Mesothelial cell of epicardium (in vitro differentiated cells): ENCODE results near the gene CEL. TPM values are rescaled to one million over a fixed set of nuclear protein-coding genes. Genes with fewer than 3 reads are reported as not detected.

Experiments
- DNase-seq, 2 experiments: peaks; one replicate each; pipeline ENCODE4 v3.0.0; 2021; ENCODE audit warnings: low spot score in 2 of 2; ENCODE audit not compliant: unreplicated experiment in 2 of 2
- H3K27ac Mint-ChIP-seq: 2 replicates; pipeline ENCODE4 v1.8.0; 2021; ENCODE audit warnings: mixed read lengths
- H3K27me3 Mint-ChIP-seq: 2 replicates; pipeline ENCODE4 v1.8.0; 2021; ENCODE audit warnings: low read depth, mixed read lengths
- H3K36me3 Mint-ChIP-seq: 2 replicates; pipeline ENCODE4 v1.8.0; 2021; ENCODE audit warnings: mixed read lengths
- H3K4me1 Mint-ChIP-seq: 2 replicates; pipeline ENCODE4 v1.8.0; 2021; ENCODE audit warnings: mixed read lengths
- H3K4me3 Mint-ChIP-seq: 2 replicates; pipeline ENCODE4 v1.8.0; 2021; ENCODE audit warnings: mild to moderate bottlenecking, moderate library complexity, mixed read lengths
- H3K9me3 Mint-ChIP-seq: 2 replicates; pipeline ENCODE4 v1.8.0; 2021; ENCODE audit warnings: mixed read lengths
- total RNA-seq: library from RNA; stranded (reverse); gene quantifications from 3 replicates; pipeline ENCODE4 v1.2.1, GENCODE V29; 2021
- TF ChIP-seq, protein P1 (sequence below): fragments of 200-600 bp; sonication (generic); IDR thresholded peaks from one replicate; pipeline ENCODE4 v1.5.0; 2021; ENCODE audit warnings: antibody characterized with exemption; ENCODE audit not compliant: unreplicated experiment

The CEL gene
- total RNA-seq, 1 donor from 2014 or later, result 5.0 TPM

DNA sequence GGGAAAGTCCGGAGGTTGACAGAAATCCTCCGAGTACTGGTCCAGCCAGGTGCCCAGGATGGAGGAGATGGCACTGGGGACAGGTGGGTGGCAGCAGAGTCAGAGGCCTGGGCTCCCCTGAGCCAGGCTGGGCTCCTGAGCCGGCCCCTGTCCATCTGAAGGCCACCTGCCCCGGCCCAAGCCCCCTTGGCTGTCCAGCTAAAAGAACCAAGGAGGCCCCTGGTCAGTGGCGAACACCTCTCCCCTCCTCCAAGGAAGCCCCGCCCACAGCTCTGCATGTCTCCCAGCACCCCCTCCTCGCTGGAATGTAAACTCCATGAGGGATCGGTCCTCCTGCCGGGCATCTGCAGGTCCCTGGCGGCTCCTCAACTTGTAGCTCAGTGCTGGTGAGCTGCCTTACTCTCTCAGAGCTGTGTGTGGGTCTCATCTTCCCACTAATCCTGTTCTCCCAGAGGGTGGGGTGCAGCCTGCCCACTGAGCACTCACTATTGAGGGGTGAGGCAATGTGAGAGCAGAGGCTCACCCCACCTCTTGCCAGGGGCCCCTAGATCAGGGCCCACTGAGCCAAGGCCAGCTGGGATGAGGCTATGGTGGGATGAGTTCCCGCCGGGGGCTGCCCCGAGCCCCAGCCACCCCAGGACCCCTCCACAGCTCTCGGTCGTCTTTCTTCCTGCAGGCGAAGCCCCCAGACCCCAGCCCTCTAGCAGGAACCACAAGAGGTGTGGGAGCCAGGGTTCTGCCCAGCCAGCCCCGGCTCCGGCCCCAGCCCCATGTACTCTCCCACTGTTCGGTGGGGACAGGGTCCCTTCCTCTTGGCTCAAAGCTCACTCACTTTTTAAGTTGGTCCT lies 47.2 kb downstream of the CEL start:
- Mint-ChIP-seq H3K36me3 (peaks cover 16% of the 10 kb centered on the region), H3K4me3 (no peak overlapping the region), H3K27ac (no peak overlapping the region), H3K27me3 (no peaks in the 10 kb centered on the region), H3K4me1 (peaks cover 7% of the 10 kb centered on the region), H3K9me3 (no peaks in the 10 kb centered on the region)
- TF ChIP-seq, protein P1, sequence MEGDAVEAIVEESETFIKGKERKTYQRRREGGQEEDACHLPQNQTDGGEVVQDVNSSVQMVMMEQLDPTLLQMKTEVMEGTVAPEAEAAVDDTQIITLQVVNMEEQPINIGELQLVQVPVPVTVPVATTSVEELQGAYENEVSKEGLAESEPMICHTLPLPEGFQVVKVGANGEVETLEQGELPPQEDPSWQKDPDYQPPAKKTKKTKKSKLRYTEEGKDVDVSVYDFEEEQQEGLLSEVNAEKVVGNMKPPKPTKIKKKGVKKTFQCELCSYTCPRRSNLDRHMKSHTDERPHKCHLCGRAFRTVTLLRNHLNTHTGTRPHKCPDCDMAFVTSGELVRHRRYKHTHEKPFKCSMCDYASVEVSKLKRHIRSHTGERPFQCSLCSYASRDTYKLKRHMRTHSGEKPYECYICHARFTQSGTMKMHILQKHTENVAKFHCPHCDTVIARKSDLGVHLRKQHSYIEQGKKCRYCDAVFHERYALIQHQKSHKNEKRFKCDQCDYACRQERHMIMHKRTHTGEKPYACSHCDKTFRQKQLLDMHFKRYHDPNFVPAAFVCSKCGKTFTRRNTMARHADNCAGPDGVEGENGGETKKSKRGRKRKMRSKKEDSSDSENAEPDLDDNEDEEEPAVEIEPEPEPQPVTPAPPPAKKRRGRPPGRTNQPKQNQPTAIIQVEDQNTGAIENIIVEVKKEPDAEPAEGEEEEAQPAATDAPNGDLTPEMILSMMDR, result no peak
- DNase-seq, result no peak

DNA sequence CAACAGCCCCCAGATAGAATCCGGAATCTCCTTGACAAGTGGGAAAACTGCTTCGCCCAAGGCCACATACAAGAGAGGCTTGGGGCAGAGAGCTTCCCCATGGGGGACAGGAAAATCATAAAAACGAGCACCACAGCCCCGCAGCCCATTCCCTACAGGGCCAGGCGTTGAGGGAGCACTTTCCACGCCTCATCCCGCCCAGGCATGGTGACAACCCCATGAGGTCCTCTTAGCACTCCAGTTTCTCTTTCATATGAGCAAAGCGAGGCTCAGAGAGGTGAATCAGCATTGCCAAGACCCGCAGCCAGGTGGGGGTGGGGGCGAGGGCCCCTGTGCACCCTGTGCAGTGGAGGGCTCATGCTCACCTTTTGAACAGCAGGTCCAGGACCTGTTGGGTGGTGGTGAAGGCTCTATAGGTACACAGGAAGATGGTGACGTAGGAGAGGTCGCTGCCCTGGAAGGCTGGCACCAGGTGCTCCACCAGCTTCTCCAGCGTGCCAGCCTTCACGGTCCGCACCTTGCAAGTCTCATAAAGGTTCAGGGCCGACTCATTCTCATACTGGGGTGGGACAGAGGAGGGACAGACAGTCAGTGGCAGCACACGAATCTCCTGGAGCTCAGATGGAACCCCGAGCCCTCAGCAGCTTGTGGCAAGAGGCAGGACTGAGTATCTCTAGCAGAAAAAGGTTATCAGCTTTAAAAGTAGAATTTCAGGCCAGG lies 48.3 kb downstream of the CEL start:
- Mint-ChIP-seq H3K36me3 (peaks cover 16% of the 10 kb centered on the region), H3K4me1 (peaks cover 10% of the 10 kb centered on the region), H3K27me3 (no peaks in the 10 kb centered on the region), H3K9me3 (no peaks in the 10 kb centered on the region), H3K27ac (no peak overlapping the region), H3K4me3 (no peak overlapping the region)
- TF ChIP-seq, protein P1, result no peak
- DNase-seq, result no peak

DNA sequence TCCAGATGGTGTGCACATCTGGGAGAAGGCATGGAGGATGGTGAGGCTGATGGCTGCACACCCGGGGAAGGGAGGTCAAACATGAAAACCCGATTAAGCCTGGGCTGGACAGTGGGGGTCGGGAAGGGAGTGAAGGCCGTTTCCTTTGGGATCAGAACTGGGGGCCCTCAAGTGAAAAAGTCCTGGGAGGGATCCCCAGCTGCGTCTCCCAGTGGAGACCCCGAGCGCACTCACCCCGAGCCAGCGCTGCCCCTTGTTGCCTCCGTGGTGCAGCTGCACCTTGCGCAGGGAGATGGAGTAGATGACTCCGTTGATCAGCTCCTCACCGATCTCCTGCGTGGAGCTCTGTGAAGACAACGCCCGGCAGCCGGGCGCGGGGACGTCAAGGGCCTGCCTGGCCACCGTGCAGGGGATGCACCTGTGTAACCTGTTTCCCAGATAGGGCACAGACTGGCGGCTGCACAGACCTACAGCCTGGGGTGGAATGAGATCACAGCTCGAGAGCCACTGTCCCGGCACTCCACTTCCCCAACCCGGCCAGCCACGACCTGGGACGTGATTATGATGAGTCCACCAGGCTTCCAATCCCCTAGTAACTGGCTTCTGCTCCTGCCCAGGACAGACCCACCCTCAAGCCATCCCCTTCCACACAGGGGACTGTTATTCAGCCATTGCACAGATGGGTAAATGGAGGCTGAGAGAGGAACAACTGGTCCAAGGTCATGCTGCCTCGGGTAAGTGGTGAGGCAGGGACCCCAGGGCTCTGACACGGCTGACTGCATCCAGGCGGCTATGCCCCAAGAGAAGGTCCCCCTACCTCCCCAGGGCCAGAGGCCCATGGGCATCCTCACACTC lies 50.3 kb downstream of the CEL start:
- H3K4me1 Mint-ChIP-seq, result peaks cover 10% of the 10 kb centered on the region
- no peak overlapping the region for H3K4me3 Mint-ChIP-seq
- no peak for DNase-seq
- H3K36me3 Mint-ChIP-seq, result peaks cover 11% of the 10 kb centered on the region
- TF ChIP-seq, protein P1, result no peak
- H3K9me3 Mint-ChIP-seq, result no peaks in the 10 kb centered on the region
- no peak overlapping the region for H3K27ac Mint-ChIP-seq
- H3K27me3 Mint-ChIP-seq, result no peaks in the 10 kb centered on the region

DNA sequence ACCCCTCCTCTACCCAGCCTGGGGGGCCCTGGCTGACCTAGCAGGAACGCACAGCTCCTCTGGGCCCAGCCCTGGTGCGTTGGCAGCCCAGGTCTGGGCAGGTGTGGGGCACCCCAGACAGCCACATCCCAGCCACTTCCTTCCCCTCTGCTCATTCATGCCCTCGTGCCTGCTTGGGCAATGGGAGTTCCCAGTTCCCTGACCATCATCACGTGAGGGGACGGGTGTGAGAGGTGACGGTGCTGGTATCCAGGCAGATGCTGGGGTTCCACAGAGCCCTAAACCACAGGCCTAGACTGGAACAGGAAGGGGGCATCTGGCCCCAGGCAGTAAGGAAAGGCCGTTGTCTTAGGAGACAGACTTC lies 50.9 kb downstream of the CEL start:
- no peaks in the 10 kb centered on the region for H3K27me3 Mint-ChIP-seq
- TF ChIP-seq, protein P1, result no peak
- no peak overlapping the region for H3K27ac Mint-ChIP-seq
- no peak for DNase-seq
- peaks cover 11% of the 10 kb centered on the region for H3K36me3 Mint-ChIP-seq
- no peaks in the 10 kb centered on the region for H3K9me3 Mint-ChIP-seq
- H3K4me1 Mint-ChIP-seq, result peaks cover 15% of the 10 kb centered on the region
- no peak overlapping the region for H3K4me3 Mint-ChIP-seq

DNA sequence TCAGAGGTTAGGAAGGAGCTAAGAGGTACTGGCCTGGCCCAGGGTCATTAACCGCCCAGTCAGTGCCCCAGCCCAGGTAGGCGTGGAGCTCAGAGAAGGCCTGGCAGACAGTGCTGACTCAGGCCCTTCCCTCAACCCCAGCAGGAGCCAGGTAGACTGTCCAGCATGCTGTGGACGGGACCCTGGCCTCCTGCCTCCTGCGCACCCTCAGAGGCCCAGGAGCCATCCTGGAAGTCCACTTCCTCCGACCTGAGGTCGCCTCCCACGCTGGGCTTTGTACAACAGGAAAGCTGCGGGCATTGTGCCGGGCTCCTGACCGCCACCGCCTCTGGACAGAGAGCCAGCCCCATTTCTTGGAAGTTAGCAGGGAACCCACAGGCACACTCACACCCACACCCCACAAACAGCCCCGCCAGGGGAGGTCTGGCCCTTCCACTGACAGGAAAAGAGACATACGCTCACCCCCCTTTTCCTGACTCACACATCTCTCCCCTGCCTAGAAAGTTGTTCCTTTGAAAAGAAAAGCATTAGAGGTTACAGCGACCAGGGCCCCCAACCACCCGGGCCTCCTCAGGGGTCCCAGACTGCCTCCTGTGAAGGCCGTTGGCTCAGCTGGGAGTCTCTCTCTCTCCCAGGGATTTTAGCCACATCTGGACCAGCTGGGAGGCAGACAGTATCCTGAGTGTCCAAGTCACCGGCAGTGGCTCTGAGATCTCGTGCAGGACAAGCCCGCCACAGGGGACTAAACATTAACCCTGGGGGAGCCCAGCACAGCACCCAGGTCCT lies 51.6 kb downstream of the CEL start:
- peak overlapping the region; percentile 9 for H3K27ac Mint-ChIP-seq

More for the DNA sequence above, 51.6 kb downstream of the CEL start:
- Mint-ChIP-seq H3K9me3 (no peaks in the 10 kb centered on the region), H3K27me3 (no peaks in the 10 kb centered on the region), H3K36me3 (peaks cover 8% of the 10 kb centered on the region), H3K4me3 (no peak overlapping the region), H3K4me1 (peaks cover 20% of the 10 kb centered on the region)
- no peak for DNase-seq
- TF ChIP-seq, protein P1, result no peak
